Mesothelial cell of epicardium (in vitro differentiated cells): Measurements from ENCODE around the gene MARCHF11. TPM values are rescaled to one million over a fixed set of nuclear protein-coding genes. Genes with fewer than 3 reads are reported as not detected.

Experiments
- DNase-seq, 2 experiments: peaks; one replicate each; pipeline ENCODE4 v3.0.0; 2021; ENCODE audit warnings: low spot score in 2 of 2; ENCODE audit not compliant: unreplicated experiment in 2 of 2
- H3K27ac Mint-ChIP-seq: 2 replicates; pipeline ENCODE4 v1.8.0; 2021; ENCODE audit warnings: mixed read lengths
- H3K27me3 Mint-ChIP-seq: 2 replicates; pipeline ENCODE4 v1.8.0; 2021; ENCODE audit warnings: low read depth, mixed read lengths
- H3K36me3 Mint-ChIP-seq: 2 replicates; pipeline ENCODE4 v1.8.0; 2021; ENCODE audit warnings: mixed read lengths
- H3K4me1 Mint-ChIP-seq: 2 replicates; pipeline ENCODE4 v1.8.0; 2021; ENCODE audit warnings: mixed read lengths
- H3K4me3 Mint-ChIP-seq: 2 replicates; pipeline ENCODE4 v1.8.0; 2021; ENCODE audit warnings: mild to moderate bottlenecking, moderate library complexity, mixed read lengths
- H3K9me3 Mint-ChIP-seq: 2 replicates; pipeline ENCODE4 v1.8.0; 2021; ENCODE audit warnings: mixed read lengths
- total RNA-seq: library from RNA; stranded (reverse); gene quantifications from 3 replicates; pipeline ENCODE4 v1.2.1, GENCODE V29; 2021
- TF ChIP-seq, protein P1 (sequence below): fragments of 200-600 bp; sonication (generic); IDR thresholded peaks from one replicate; pipeline ENCODE4 v1.5.0; 2021; ENCODE audit warnings: antibody characterized with exemption; ENCODE audit not compliant: unreplicated experiment

Gene MARCHF11
- total RNA-seq, 1 donor from 2014 or later, result not detected

GRCh38 chr5:16140944-16141343 lies 38.6 kb downstream of the MARCHF11 start:
- DNase-seq, result no peak

DNA sequence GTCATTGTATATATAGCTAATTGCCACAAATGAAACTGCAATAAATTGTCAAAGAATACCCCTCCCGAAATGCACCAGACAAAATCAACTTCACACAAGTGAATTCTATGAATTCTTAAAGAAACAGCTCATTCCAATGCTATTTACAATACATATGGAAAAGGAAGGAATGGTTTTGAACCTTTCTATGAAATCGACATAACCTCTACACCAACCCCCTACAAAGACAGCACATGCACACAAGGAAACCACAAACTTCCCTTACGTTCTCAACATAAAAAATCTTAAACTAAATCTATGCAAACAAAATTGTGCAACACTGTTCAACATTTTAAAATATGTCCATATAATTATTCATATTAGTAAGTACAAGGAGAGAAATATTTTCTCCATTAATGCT lies 39.2 kb downstream of the MARCHF11 start:
- no peak for DNase-seq
- Mint-ChIP-seq H3K4me1 (no peaks in the 10 kb centered on the region), H3K27ac (no peak overlapping the region), H3K9me3 (peaks cover 24% of the 10 kb centered on the region), H3K27me3 (no peaks in the 10 kb centered on the region), H3K4me3 (no peak overlapping the region), H3K36me3 (no peaks in the 10 kb centered on the region)
- TF ChIP-seq, protein P1, sequence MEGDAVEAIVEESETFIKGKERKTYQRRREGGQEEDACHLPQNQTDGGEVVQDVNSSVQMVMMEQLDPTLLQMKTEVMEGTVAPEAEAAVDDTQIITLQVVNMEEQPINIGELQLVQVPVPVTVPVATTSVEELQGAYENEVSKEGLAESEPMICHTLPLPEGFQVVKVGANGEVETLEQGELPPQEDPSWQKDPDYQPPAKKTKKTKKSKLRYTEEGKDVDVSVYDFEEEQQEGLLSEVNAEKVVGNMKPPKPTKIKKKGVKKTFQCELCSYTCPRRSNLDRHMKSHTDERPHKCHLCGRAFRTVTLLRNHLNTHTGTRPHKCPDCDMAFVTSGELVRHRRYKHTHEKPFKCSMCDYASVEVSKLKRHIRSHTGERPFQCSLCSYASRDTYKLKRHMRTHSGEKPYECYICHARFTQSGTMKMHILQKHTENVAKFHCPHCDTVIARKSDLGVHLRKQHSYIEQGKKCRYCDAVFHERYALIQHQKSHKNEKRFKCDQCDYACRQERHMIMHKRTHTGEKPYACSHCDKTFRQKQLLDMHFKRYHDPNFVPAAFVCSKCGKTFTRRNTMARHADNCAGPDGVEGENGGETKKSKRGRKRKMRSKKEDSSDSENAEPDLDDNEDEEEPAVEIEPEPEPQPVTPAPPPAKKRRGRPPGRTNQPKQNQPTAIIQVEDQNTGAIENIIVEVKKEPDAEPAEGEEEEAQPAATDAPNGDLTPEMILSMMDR, result no peak

More at GRCh38 chr5:16140944-16141343, 38.6 kb downstream of the MARCHF11 start:
- TF ChIP-seq, protein P1, result no peak
- Mint-ChIP-seq H3K9me3 (peaks cover 20% of the 10 kb centered on the region), H3K27ac (no peak overlapping the region), H3K4me3 (no peak overlapping the region), H3K4me1 (no peaks in the 10 kb centered on the region), H3K27me3 (no peaks in the 10 kb centered on the region), H3K36me3 (no peaks in the 10 kb centered on the region)

- Mint-ChIP-seq H3K4me1 (no peaks in the 10 kb centered on the region), H3K36me3 (no peaks in the 10 kb centered on the region), H3K9me3 (peaks cover 33% of the 10 kb centered on the region), H3K4me3 (no peak overlapping the region), H3K27me3 (no peaks in the 10 kb centered on the region), H3K27ac (no peak overlapping the region)
- DNase-seq, result no peak
- TF ChIP-seq, protein P1, result no peak
Observed at GRCh38 chr5:16137177-16137576, 42.4 kb downstream of the MARCHF11 start.

DNA sequence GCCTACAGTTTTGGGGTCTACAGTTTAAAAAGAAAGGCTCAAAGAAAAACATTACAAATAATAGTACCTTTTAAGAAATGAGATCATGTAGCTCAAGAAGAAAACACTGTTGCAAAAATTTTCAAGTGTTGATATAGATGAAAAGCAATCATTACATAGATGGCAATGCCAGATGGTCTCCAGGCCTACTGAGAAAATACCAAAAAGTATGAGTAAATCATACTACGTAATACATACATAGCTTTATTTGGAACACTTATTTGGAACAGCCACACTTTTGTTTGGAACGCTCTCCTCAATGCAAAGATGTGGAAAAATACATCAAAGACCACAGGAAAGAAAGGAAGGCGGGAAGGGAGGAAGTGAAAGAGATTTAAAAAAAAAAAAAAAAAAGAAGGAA lies 44.1 kb downstream of the MARCHF11 start:
- H3K36me3 Mint-ChIP-seq, result no peaks in the 10 kb centered on the region
- TF ChIP-seq, protein P1, result no peak
- peaks cover 32% of the 10 kb centered on the region for H3K9me3 Mint-ChIP-seq
- peaks cover 8% of the 10 kb centered on the region for H3K27me3 Mint-ChIP-seq
- no peak overlapping the region for H3K4me3 Mint-ChIP-seq
- no peak overlapping the region for H3K27ac Mint-ChIP-seq
- DNase-seq, result no peak
- H3K4me1 Mint-ChIP-seq, result no peaks in the 10 kb centered on the region

DNA sequence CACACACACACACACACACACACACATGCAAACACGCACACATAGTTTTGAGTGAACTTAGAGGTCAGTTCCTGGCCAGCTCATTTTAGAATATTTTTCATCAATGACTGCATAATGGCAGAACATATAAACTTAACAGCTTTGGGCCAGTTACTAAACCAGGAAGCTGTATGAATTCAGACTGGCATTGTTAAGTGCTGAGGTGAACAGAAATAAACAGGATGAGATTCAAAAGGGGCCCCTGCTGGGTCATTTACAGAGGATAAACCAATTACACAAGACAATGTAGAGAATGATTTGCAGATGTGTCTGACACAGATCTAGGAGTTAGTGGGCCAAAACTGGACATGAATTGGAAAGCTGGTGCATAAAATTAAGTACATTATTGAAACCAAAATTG lies 44.6 kb downstream of the MARCHF11 start:
- peaks cover 12% of the 10 kb centered on the region for H3K27me3 Mint-ChIP-seq
- no peak for DNase-seq
- no peak overlapping the region for H3K27ac Mint-ChIP-seq
- no peak overlapping the region for H3K4me3 Mint-ChIP-seq
- no peaks in the 10 kb centered on the region for H3K4me1 Mint-ChIP-seq
- TF ChIP-seq, protein P1, result no peak
- H3K9me3 Mint-ChIP-seq, result peaks cover 28% of the 10 kb centered on the region
- no peaks in the 10 kb centered on the region for H3K36me3 Mint-ChIP-seq

DNA sequence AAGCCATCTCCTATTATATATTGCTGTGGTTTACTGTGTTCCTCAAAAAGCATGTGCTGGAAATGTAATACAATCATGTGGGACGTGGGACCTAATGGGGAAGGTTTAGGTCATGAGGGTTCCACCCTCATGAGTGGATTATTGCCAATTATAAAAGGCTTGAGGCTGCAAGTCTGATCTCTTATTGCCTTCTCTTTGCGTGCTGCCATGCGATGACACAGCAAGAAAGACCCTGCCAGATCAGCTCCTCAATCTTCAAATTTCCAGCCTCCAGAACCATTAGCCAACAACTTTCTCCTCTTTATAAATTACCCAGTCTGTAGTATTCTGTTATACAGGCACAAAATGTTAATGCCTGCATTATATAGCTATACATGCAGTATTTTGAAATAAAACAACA lies 45.4 kb downstream of the MARCHF11 start:
- H3K4me3 Mint-ChIP-seq, result no peak overlapping the region
- no peak for DNase-seq
- peaks cover 14% of the 10 kb centered on the region for H3K27me3 Mint-ChIP-seq
- no peak overlapping the region for H3K27ac Mint-ChIP-seq
- no peaks in the 10 kb centered on the region for H3K4me1 Mint-ChIP-seq
- peaks cover 25% of the 10 kb centered on the region for H3K9me3 Mint-ChIP-seq
- no peaks in the 10 kb centered on the region for H3K36me3 Mint-ChIP-seq
- TF ChIP-seq, protein P1, result no peak
